Purkinje cell (primary cell): ENCODE data around the gene FSD1L. TPM values are rescaled to one million over a fixed set of nuclear protein-coding genes. Genes with fewer than 3 reads are reported as not detected.

Source experiments
- polyA plus RNA-seq: library from polyadenylated mRNA; unstranded; fragments of >200 nt; fragmentation: Nextera tagmentation; gene quantifications from 2 replicates; pipeline ENCODE4 v1.2.1, GENCODE V29; 2014

Gene FSD1L
- polyA plus RNA-seq: 25.9 and 28.1 TPM in 2 replicates

DNA sequence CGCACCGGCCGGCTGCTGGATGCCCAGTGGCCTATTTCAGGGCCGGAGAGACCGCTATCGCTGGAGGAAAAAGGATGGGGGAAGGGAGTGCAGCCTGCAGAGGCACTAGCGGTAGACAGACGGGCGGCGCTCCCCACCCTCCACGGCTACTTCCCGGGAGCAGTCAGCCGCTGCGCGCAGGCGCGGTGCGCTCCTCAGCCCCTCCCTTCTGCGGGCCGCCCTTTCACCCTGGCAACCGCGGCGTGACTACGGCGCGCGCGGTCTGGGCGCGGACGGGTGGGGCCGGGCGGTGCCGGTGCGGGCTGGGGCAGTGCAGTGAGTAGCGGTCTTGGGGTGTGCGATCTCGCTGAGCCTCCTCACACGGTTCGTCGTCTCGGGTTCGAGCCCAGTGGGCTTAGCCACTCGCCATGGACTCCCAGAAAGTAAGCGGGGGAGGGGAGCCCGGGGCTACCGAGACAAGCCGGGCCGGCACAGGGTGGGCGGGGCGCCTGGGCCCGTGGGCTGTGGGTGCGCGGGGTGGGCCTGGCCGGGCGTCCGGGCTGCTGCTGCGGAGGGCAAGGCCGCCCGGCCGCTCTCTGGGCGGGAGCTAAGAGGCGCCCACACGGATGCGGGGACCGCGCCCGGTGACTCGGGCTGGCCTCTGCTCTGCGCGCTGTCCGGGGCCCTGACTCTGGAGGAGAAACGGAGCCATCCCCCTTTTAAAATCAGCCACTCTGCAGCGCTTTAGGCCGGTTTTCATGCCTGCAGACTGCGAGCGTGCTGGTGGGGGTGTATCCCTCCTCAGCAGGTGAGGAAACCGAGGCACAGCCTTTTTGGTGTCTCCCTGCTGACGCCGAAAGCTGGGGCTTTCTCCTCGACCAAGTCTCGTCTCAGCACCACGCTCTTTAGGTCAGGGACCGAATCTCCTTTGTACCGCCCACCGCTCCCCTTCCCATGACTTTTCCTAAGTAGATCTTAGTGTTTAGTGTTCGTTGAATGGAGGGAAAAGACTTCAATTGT lies at the start of gene FSD1L:
Gene FSD1L (plus strand): TSS at position 221 of the 999 bp plus-strand sequence. CDS start 187 bp downstream, at position 408.

DNA sequence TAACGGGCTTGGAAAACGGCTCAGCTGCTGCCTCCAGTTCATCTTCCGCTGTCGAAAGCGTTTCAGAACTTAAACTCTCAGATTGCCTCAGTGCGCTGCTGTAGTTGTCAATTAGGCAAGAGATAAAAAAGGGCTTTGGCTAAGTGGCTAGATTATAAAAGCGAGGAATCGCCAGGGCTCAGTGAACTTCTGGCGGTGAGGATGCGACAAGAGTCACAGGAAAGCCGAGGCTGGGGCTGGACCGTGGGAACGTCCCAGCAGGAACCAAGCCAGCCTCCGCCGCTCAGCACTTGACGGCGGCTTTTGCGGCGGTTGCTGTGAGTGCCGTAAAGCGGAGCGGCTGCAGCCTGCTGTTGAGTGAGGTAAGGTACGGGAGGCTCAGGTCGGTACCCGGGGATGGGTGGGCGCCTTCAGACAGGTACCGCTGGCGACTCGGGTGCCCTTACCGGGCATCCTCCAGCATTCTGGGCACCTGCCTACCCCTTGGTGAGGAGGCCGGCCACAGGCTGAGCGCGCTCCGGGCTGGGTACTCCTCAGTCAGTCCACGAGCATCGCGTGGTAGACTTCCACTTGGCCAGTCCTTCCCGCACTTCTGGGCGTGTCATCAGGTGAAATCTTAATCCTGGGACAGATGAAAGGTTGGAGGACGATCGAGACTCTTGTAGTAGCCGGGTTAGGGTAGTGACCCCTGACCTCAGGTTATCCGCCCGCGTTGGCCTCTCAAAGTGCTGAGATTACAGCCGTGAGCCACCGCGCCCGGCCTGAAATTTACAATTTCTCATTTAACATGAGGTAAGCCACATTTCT lies 110.2 kb downstream of the FSD1L start, which contains the start of gene FKTN:
Gene FKTN (plus strand): TSS at position 328 of the 807 bp plus-strand sequence. CDS start 16,902 bp downstream, outside the sequence.

Other genes starting within 250 kb of the FSD1L start
- gene SLC44A1, start 203.4 kb upstream of the FSD1L start, polyA plus RNA-seq: 6.8 and 9.7 TPM in 2 replicates
- 22.1 and 34.4 TPM in 2 replicates for gene FKTN, start 110.1 kb downstream of the FSD1L start, polyA plus RNA-seq
- not detected in 2 replicates for gene TAL2, start 214.4 kb downstream of the FSD1L start, polyA plus RNA-seq
- gene TMEM38B, start 246.5 kb downstream of the FSD1L start, polyA plus RNA-seq: 5.3 and 7.1 TPM in 2 replicates